Thyroid gland (tissue), 4 donors: ENCODE measurements around the gene GCLC. TPM values are rescaled to one million over a fixed set of nuclear protein-coding genes. Genes with fewer than 3 reads are reported as not detected.
A peak's percentile ranks its signal among the peaks of the same experiment; 100 is the strongest.

Source experiments
- DNase-seq, 2 donors: peaks; one replicate each; pipeline ENCODE4 v3.0.0-alpha.2; 2019
- H3K27ac ChIP-seq, 3 donors: fragments of 200-600 bp; sonication (generic); 1 replicate in 2 of 3; 2 replicates in 1 of 3; pipeline ENCODE4 v1.5.1; 2016 to 2019; ENCODE audit warnings: mild to moderate bottlenecking in 1 of 3, moderate library complexity in 1 of 3
- H3K27me3 ChIP-seq: fragments of 200-600 bp; sonication (generic); one replicate; pipeline ENCODE4 v1.5.1; 2019
- H3K36me3 ChIP-seq, 2 donors: fragments of 200-600 bp; sonication (generic); one replicate each; pipeline ENCODE4 v1.5.1; 2016 to 2019
- H3K4me1 ChIP-seq, 2 donors: fragments of 200-600 bp; sonication (generic); one replicate each; pipeline ENCODE4 v1.5.1; 2017 to 2019
- H3K4me3 ChIP-seq, 3 donors: fragments of 200-600 bp; sonication (generic); replicated peaks in 1 of 3; 1 replicate in 2 of 3; 2 replicates in 1 of 3; pipeline ENCODE4 v1.5.1; 2016; ENCODE audit warnings: mild to moderate bottlenecking in 1 of 3
- H3K9me3 ChIP-seq: fragments of 200-600 bp; sonication (generic); one replicate; pipeline ENCODE4 v1.5.1; 2017
- POLR2A ChIP-seq, 2 donors: fragments of 450-650 bp; IDR thresholded peaks; one replicate each; pipeline ENCODE4 v1.6.1; 2017; ENCODE audit warnings: antibody characterized with exemption in 2 of 2, mild to moderate bottlenecking in 2 of 2, moderate library complexity in 1 of 2
- WGBS, 2 donors: methylation state at CpG; one replicate each; pipeline ENCODE4 v1.1.5; 2017; 5-methylcytosine and 5-hydroxymethylcytosine counted together
- intact Hi-C: fragments of 100-400 bp; cut with DNase I; formaldehyde crosslinking; loops from one replicate; pipeline ENCODE4 v1.15.1; 2023
- total RNA-seq, 4 donors: library from RNA; depleted of rRNA; stranded (reverse); fragments of >200 nt; gene quantifications; one replicate each; pipeline ENCODE4 v1.2.3, GENCODE V29; 2016
- TF ChIP-seq, protein P1 (sequence below), 6 experiments: fragments of 200-600 bp in 3 of 6; fragments of 450-650 bp in 3 of 6; sonication (generic) in 3 of 6; IDR thresholded peaks; one replicate each; pipeline ENCODE4 v1.5.1; 2016 to 2019; ENCODE audit warnings: antibody characterized with exemption in 6 of 6, mild to moderate bottlenecking in 2 of 6, inconsistent platforms in 1 of 6, moderate library complexity in 1 of 6

Gene GCLC
- 100 to 1,000 TPM in 1 of 4 donors, 10 to 100 TPM in 3; 67.3 to 210 (median 82.0) TPM for total RNA-seq

GRCh38 chr6:53544470-53545308, at the start of gene GCLC:
Gene GCLC, minus strand, starts transcription at chr6:53545101. Its CDS starts 456 bp downstream, at chr6:53544645.
- H3K36me3 ChIP-seq: no peaks in the 10 kb centered on the region
- H3K4me1 ChIP-seq: peaks cover 13 to 25% of the 10 kb centered on the region in 2 donors
- peak within 1 kb of the TSS; percentile 68 to 85 (median 75) for H3K4me3 ChIP-seq
- WGBS, 2 donors: 2 to 4% methylated on average over 31 to 47 of the region's 105 CpGs
- H3K27me3 ChIP-seq: no peaks in the 10 kb centered on the region
- peak; percentile 94 to 95 for DNase-seq
- intact Hi-C loops: loop anchor here (5.0 to 10.0 kb wide), 2 partner anchors 52 to 180 kb away; no protein-coding TSS in a partner anchor
- H3K9me3 ChIP-seq: no peaks in the 10 kb centered on the region
- peak; percentile 58 to 95 for TF ChIP-seq POLR2A (IDR thresholded peaks at IDR 0.05)
- TF ChIP-seq, protein P1, sequence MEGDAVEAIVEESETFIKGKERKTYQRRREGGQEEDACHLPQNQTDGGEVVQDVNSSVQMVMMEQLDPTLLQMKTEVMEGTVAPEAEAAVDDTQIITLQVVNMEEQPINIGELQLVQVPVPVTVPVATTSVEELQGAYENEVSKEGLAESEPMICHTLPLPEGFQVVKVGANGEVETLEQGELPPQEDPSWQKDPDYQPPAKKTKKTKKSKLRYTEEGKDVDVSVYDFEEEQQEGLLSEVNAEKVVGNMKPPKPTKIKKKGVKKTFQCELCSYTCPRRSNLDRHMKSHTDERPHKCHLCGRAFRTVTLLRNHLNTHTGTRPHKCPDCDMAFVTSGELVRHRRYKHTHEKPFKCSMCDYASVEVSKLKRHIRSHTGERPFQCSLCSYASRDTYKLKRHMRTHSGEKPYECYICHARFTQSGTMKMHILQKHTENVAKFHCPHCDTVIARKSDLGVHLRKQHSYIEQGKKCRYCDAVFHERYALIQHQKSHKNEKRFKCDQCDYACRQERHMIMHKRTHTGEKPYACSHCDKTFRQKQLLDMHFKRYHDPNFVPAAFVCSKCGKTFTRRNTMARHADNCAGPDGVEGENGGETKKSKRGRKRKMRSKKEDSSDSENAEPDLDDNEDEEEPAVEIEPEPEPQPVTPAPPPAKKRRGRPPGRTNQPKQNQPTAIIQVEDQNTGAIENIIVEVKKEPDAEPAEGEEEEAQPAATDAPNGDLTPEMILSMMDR (IDR thresholded peaks at IDR 0.05): peak; percentile 21 to 80 (median 74)
- peak within 1 kb of the TSS; percentile 93 to 94 (median 93) for H3K27ac ChIP-seq

GRCh38 chr6:53594596-53594995, 49.7 kb upstream of the GCLC start:
- Histone ChIP-seq H3K9me3 (no peaks in the 10 kb centered on the region), H3K27me3 (no peaks in the 10 kb centered on the region), H3K27ac (no peak overlapping the region), H3K36me3 (no peaks in the 10 kb centered on the region), H3K4me3 (no peak overlapping the region), H3K4me1 (no peaks in the 10 kb centered on the region)
- TF ChIP-seq POLR2A (IDR thresholded peaks at IDR 0.05): no peak
- TF ChIP-seq, protein P1 (IDR thresholded peaks at IDR 0.05): no peak
- no peak for DNase-seq
- 87 to 88% methylated on average over 2 of the region's 2 CpGs for WGBS, 2 donors
- intact Hi-C loops: no loop called here

GRCh38 chr6:53593001-53593488, 48.1 kb upstream of the GCLC start:
- TF ChIP-seq, protein P1 (IDR thresholded peaks at IDR 0.05): no peak
- TF ChIP-seq POLR2A (IDR thresholded peaks at IDR 0.05): no peak
- Histone ChIP-seq H3K36me3 (no peaks in the 10 kb centered on the region), H3K9me3 (no peaks in the 10 kb centered on the region), H3K27me3 (no peaks in the 10 kb centered on the region), H3K4me3 (no peak overlapping the region), H3K4me1 (no peaks in the 10 kb centered on the region), H3K27ac (no peak overlapping the region)
- intact Hi-C loops: no loop called here
- no peak for DNase-seq
- 56 to 59% methylated on average over 2 of the region's 2 CpGs for WGBS, 2 donors

DNA sequence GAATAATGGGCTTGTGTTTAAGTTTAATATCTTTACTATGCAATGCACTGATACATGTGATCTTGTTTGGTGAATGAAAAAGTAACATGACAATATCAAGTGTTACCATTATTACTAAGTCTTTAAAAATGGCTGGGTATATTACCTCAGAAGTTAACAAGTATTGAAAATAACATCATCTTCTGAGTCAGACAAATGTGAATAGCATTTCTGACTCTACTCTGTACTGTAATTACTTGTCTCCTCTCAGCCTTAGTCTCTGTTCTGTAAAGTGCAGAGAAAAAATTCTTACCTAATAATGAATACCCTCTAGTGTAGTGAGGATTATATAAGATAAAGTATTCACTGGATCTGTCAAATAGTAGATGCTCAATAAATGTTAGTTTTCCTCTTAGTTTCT, 47.0 kb upstream of the GCLC start:
- no peaks in the 10 kb centered on the region for H3K9me3 ChIP-seq
- H3K4me1 ChIP-seq: no peaks in the 10 kb centered on the region
- no peaks in the 10 kb centered on the region for H3K36me3 ChIP-seq
- TF ChIP-seq, protein P1 (IDR thresholded peaks at IDR 0.05): no peak
- no peak for TF ChIP-seq POLR2A (IDR thresholded peaks at IDR 0.05)
- no peak overlapping the region for H3K4me3 ChIP-seq
- DNase-seq: no peak
- intact Hi-C loops: no loop called here
- no peaks in the 10 kb centered on the region for H3K27me3 ChIP-seq
- H3K27ac ChIP-seq: no peak overlapping the region
